Prostate gland (tissue), 2 donors: ENCODE data around the gene VAV2.

Experiments used
- CTCF ChIP-seq, 4 experiments: fragments of 200-600 bp in 2 of 4; fragments of 450-650 bp in 2 of 4; sonication (generic) in 2 of 4; IDR thresholded peaks; 1 replicate in 3 of 4; 2 replicates in 1 of 4; pipeline ENCODE4 v1.5.1; 2016 to 2019; ENCODE audit warnings: antibody characterized with exemption in 4 of 4, mild to moderate bottlenecking in 2 of 4, moderate library complexity in 2 of 4
- POLR2A ChIP-seq: fragments of 450-650 bp; IDR thresholded peaks from one replicate; pipeline ENCODE4 v1.6.1; 2016; ENCODE audit warnings: antibody characterized with exemption, mild to moderate bottlenecking

GRCh38 chr9:133886563-133887501, 105.3 kb downstream of the VAV2 start:
- no peak for TF ChIP-seq POLR2A
- TF ChIP-seq CTCF (IDR thresholded peaks at IDR 0.05), result no peak
